NCI-H146 treated with DMSO at 0.1 percent for 48 hours (cell line): ENCODE data around the gene TUBB2B.
A peak's percentile ranks its signal among the peaks of the same experiment; 100 is the strongest.

Experiments used
- DNase-seq: peaks from one replicate; lab custom pipeline; 2025; ENCODE audit not compliant: unreplicated experiment; lab: John Stamatoyannopoulos, UW

TUBB2B gene

DNA sequence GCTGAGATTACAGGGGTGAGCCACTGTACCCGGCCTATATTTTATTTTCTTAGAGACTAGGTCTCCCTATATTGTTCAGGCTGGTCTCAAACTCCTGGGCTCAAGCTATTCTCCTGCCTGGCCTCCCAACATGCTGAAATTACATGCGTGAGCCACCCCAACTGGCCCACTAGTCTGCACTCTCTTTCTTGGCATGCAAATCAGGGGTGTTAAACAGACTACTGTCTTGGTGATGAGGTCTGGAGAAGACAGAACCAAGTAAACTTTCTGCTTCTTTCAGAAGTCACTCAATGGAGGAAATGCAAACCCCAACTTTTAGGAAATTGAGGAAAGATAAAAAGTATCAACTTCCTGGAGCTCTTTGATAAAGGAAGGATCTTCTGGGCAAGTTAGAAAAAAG, 8.0 kb upstream of the TUBB2B start:
- no peak for DNase-seq

DNA sequence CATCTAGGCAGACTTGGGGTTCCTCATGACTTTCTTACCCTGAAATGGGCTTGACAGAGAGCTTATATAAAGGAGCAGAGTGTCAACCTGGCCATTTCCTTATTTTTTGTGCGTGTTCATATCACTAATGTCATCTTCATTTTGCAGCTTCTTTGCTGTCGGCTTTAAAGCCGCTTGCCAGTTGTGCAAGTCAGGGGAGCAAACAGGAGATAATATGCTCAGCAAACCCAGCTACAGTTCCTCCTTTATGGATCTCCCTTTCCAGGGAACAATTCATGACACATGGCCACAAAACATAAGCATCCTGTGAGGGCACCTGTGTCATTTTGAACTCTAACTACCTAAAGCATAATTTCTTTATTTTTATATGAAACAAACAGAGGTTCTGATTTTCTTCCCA, 6.5 kb upstream of the TUBB2B start:
- DNase-seq: no peak

DNA sequence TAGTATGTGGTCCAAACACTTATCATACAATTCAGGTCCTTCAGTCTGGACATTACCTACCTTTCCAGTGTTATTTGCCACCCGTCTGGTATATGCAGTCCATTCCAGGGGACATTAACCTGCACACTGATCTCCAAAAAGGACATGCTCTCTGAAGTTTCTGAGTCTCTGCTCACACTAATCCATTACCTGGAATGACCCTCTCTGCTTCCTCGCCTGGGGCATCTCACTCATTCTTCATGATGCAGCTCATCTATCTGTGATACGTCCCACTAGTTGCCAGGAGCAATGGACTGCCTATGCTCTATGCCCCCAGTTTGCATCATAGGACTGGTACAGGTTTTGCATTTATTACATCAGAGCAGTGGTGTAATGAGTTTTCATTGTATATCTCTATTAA, 5.9 kb upstream of the TUBB2B start:
- no peak for DNase-seq

DNA sequence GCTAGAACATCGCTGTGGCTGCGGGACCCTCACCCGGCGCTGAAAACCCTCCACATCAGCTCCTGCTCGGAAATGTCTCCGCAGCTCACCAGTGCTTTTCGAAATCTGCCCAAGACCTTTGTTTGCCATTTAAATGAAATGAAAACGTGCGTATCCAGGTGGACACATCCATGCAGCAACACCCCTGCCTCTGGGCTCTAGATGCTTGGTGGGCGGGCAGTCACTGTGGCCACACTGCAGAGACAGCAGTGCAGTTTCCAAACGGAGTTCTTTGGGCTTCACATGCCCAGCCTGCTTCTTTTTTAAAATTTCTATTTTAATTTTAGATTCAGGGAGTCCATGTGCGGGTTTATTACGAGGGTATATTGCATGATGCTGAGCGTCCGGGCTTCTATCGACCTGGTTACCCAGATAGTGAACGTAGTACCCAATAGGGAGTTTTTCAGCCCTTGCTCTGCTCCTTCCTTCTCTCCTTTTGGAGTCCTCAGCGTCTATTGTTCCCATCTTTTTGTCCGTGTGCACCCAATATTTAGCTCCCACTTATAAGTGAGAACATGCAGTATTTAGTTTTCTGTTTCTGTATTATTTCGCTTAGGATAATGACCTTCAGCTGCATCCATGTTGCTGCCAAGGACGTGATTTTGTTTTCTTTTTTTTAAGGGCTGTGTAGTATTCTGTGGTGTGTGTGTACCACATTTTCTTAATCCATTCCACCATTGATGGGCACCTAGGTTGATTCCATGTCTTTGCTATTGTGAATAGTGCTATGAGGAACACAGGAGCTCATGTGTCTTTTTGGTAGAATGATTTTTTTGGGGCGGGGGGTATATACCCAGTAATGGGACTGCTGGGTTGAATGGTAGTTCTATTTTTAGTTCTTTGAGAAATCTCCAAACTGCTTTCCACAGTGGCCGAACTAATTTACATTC, 4.8 kb upstream of the TUBB2B start:
- DNase-seq: peak; percentile 55

DNA sequence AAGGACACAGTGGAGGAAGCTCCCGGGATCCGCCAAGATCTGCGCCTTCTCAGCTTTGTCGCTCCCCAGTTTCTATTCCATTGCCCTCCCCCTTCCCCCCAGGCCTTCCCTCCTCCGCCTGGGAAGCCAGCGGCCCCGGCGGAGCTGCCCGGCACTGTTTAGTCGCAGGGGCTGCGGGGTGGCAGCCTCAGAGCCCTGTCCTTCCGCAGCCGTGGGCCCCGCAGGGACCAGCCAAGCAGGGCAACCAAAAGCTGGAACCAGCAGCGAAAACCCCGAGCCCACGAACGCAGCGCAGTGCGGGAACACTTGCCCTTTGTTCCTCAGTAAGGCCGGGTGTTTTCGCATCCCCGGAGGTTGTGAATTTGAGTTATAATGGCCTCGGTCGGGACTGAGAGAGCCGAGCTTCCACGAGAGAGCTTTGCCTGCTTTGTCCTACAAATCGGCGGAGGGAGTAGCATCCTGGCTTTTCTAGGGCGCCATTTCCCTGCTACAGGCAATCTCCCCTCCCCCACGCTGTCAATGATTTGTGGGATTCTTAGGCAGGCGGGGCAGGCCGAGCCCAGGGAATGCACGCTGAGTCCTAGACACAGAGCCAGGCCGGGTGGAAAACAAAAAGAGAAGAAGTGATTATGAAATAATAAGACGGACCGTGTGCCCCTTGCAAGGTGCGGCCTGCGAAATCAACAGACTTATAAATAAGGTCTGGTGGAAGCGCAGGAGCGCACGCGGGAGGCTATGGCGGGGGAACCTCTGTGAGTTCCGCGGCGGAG, 4.0 kb upstream of the TUBB2B start:
- peak; percentile 89 for DNase-seq

DNA sequence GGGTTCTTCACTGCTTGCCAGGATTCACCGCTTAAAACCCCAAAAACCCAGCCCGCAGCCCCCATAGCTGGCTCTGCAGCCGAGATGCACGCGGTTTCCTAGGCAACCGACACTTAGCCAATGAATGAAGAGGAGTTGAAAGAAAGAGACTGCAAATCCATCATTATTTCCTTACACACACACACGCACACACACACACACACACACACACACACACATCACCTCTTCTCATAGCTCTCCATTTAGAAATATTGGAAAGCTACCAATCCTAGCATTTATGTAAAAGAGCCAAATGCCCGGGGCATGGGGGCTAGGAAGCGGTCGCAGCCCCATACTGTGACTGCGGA, 3.4 kb upstream of the TUBB2B start:
- peak; percentile 83 for DNase-seq

DNA sequence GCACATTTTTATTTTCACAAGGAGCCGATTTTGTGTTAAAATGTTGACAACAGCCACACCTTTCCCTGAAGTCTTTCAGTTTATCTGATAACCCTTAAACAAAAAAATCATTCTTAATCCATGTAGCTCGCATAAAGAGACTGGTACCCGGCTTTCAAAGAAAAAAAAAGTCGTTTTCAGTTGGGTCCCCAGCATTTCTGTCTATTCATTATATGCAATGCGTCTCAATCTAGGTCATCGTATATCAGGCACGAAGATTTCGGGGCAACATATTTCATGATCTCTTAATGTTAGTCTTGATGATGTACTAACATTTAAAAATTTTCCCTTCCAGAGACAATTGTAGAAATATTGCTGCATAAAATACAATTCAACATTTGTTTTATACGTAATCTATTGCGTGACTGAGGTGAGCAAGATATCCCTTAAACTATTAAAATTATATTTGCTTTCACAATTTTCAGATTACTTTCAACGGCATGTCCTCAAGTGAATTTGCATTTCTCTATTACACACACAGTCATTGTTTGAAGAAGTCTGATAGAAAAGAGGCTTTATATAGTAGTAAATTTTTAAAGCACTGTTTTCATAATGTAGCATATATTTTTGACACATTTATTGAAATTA, 2.9 kb upstream of the TUBB2B start:
- no peak for DNase-seq

DNA sequence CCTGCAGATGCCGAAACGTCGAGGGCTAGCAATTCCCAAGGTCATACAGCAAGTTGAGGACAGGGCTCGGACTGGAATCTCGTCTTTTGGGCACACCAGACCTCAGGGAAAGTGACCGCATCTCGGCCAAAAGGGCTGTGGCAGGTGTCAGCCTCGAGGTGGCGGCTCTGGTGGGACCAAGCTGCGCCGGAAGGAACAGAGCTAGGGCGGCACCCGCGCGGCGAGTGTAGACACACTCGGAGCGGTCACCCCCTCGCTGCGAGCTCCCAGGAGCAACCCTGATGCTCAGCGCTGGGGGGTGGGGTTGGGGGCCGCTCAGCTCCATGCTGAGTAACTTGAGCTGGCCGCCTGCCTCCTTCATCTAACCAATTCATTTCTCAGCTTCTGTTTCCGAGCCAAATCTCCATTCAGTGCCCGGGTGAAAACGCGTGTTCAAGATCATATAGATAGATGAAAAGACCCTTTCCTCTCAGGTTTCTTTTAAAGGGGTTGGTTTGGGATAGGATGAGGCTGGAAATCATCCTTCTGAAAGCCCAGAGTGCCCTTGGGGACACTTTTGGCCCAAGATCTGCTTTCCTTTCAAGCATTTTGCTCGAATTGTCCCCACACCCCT, 2.2 kb upstream of the TUBB2B start:
- DNase-seq: peak; percentile 69

DNA sequence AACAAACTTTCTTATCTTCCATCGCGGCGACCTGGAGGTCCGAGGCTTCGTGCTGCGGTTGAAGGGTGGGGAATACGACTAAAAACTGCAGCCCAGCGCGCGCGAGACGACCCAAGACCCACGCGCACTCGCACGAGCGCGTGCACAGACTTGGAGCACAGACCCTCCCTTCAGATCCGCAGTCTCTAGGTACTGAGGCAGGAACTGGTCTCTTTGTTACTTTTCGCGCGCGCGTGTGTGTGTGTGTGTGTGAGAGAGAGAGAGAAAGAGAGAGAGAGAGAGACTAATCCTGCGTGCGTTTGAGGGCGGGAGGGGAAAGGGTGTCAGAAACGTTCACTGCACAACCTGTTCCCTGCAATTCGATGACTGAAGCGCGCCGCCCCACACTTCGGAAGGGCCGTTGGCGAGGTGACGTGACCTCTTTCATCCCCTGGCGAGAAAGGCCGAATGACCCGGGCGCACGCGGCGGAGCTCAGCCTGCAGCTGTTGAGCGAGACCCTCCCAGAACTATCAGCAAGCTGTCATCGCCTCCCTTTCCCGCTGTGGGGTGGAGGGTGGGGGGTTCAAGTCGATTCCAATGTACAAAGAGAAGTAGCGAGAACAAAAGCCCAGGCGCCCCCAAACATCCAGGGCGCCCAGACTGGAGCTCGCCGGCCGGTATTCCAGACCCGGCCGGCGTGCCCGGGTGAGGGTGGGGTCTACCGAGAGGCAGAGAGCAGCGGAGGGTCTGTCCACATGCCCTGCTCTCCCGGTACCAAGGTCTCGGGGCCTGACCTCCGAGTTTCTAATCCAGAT, 1.5 kb upstream of the TUBB2B start:
- DNase-seq: peak; percentile 76

DNA sequence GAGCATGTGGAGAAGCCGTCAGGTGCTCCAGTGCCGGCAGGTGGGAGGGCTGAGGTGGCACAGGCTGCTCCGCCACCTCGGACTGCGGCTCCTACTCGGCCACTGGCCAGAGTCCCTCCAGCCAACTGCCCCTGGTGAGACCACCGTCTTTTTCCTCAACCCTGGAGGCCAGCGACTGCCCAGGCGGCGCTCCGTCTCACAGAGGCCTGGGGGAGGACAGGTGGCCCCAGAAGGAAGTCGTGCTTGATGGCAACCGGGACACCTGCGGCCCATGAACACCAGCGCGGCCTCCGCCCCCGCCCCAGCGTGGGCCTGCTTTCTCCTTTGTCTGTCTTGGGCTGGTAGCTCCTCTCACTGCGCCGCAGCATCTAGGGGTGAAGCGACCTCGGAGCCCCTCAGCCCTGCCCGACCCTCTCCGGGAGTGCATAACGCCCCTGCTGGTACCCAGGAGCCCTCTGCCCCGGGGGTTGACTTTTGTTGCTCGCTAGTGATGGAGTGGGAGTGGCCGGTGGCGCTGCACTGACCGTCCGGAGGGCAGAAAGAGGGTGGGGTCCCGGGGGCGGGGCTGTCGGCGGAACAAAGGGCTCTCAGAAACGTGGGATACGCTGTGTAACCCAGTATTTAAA, 706 bp upstream of the TUBB2B start:
- peak; percentile 91 for DNase-seq

DNA sequence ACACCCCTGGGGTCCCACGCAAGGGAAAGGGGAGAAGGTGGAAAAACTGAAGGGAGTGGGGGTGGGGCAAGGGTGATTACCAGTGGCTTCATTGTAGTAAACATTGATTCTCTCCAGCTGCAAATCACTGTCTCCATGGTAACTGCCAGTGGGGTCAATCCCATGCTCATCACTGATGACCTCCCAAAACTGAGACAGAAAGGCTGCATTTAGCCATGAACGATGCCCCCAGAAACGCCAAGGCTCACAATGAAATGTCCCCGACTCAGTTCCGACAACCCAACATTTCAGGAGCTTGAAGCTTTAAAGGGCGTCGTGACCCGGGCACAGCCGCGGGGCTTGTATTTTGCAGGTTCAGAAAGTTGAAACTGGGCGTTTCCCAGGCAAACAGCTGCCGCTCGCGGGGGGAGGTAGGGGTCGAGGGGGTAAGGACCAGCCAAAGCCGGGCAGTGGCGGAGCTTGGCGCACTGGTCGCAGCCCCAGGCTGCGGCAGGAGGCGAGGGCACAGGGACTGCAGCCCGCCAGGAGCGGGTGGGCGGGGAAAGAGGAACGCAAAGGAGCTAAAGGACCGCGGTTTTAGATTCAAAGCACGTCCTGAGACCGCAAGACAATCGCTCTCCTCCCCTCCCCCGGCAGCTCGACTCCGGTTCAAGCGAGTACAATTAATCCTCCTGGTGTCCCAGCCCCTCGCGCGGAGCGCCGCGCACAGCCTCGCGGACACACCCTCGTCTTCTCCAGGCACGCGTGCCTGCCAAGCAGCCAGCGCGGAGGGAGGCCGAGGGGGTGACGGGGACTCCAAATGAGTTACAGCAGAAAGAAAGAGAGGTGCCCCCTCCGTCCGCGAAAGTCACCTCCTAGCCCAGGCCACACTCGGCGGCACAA, 731 bp downstream of the TUBB2B start:
- peak; percentile 42 for DNase-seq

DNA sequence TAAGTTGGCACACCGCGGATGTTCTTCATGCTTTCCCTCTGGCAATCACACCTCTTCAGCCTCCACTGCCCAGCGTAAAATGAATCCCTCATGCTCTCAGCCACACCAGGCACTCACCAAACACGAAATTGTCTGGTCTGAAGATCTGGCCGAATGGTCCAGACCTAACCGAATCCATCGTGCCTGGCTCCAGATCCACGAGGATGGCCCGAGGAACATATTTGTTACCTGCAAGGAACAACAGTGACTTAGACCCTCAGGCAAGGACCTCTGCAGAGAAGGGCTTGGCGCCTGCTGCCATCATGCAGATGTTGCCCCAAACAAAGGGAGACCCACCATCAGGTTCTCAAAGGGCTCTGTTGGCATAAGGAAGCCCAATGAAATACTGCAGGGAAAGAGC, 1.4 kb downstream of the TUBB2B start:
- no peak for DNase-seq

DNA sequence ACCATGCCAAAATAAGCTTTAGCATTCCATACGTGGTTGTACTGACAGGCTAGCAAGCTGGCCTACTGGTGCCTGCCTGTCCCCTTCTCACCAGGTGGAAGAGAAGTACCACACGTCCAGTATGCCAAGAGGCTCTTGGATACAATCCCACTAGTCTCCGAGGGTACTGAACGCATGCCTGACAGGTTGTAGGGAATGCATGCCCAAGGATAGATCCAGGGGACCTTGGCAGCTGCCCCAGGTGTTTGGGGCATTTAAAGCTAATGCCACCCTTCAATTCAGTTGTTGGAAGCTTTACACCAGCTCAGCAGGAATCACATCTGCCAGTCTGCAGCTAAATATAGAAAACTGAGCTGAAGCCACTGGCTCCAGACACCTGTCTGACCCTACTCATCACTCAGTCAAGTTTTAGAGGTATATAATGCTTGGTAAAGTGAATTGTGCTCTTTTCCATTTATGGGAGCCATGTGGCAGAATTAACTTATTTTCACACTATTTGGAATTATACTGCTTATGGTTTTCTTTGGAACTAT, 4.9 kb downstream of the TUBB2B start:
- peak; percentile 27 for DNase-seq

DNA sequence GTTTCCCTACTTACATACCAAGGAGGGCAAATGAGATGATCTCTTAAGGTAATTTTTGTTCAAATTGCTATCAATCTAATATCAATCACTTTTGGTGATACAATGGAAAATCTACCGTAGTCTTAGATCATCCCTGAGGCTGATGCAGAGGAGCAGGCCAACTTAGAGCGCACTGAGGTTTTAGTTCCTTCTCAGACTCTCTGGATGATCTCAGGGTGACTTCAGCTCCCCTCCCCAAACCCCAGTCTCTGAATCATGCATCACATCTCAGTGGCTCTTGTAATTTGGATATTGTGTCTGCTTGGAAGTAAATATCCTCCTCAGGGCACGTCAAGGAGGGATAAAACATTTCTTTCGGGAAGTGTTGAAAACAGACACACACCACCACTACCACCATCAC, 5.9 kb downstream of the TUBB2B start:
- no peak for DNase-seq

DNA sequence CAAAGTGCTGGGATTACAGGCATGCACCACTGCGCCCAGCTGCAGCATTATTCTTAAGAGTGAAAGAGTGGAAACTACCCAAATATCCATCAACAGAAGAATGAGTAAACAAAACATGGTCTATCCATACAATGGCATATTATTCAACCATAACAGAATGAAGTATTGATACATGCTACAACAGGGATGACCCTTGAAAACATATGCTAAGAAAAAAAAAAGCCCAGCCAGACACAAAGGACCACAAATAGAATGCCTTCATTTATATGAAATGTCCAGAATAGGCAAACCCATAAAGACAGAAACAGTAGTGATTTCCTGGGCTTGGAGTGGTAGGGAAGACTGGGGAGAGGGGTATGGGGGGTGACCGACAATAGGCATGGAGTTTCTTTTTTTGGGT, 7.1 kb downstream of the TUBB2B start:
- no peak for DNase-seq

DNA sequence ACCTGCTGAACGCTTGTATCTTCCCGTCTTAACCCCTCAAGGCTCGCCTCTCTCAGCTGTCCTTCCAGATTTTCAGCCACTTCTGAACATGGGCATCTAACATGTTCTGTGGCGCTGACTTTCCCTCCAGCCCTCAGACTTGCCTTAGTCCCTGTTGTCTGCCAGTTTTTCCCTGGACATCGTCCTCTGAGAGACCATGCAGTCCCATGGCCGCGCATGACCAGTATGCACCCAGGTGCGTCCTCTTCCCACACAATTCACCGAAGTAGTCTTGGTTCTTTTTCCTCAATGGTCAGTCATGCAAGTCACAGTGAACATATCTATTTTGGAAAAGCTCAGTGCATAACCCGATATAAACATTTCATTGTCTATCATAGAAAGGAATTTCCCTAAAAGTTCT, 9.2 kb downstream of the TUBB2B start:
- no peak for DNase-seq

DNA sequence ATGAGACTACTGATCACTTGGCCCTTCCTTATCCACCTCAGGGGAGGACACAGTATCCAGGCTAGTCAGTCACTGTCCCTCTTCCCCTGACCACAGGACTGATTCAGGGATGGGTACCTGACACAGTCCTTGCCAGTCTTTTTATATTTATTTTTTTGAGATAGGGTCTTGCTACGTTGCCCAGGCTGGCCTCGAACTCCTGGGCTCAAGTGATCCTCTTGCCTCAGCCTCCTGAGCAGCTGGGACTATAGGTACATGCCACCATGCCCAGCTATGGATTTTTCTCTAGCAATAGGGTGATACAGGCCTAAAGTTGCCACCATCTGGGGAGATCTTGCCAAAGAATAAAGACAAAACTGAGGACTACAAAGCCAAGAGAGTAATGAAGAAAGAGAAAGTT, 10.2 kb downstream of the TUBB2B start:
- no peak for DNase-seq

DNA sequence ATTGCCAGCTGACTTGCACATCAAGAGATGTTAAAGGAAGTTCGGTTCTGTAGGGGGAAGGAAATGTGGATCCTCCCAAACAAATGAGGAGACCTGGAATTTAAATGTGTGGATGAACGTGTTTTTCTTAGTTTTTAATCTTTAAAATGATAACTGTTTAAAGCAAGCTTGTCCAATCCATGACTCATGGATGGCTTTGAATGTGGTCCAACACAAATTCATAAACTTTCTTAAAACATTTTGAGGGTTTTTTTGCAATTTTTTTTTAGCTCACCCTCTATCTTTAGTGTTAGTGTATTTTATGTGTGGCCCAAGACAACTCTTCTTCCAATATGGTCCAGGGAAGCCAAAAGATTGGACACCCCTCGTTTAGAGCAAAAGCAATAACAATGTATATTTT, 12.6 kb downstream of the TUBB2B start:
- DNase-seq: no peak

DNA sequence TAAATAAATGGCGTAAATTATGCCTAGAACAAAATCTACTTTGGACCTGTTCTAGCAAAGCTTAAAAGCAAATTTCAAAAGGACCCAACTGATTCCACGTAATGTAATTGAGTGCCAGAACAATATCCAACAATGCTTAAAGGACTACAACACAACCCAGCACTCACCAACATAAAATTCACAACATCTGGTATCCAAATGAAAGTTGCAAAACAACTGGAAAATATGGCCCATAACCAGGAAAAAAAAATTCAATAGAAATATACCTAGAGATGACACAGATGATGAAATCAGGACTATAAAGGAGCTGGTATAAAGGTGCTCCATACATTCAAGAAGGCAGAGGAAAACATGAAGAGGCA, 14.1 kb downstream of the TUBB2B start:
- no peak for DNase-seq
